ENCODE data around the gene C14orf132. TPM values are rescaled to one million over a fixed set of nuclear protein-coding genes. Genes with fewer than 3 reads are reported as not detected.

The C14orf132 gene
- total RNA-seq, 2 experiments from 2014 or later, result 1.6 to 2.3 TPM

DNA sequence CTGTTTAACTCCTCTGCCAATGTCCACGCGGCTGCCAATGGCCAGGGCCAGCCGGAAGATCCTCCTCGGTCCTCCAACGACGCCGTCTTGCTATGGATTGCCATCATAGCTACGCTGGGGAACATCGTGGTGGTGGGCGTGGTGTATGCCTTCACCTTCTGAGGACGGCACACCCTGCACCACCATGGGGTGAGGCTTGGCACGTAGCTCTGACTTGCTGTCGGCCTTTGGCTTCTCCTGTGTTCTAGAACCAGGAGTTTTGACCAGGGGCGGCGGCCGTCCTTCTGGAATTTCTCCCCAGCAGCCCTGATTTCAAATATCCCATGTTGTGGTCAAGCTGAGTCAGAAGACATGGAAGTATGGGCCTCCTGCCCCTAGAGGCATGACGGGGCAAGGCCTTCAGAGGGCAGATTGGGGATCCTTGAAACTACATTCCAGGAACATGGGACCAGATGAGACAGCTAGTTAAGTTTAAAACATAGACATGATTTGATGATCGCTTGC, 47.5 kb downstream of the C14orf132 start:
- ChIA-PET POLR2A (no interaction called here), CTCF (no interaction called here)
- no peak for ATAC-seq
- Mint-ChIP-seq H3K4me1 (ENCODE audit: low read depth) (no peaks in the 10 kb centered on the region), H3K27me3 (peaks cover 7% of the 10 kb centered on the region), H3K27ac (no peak overlapping the region), H3K4me3 (no peak overlapping the region), H3K9me3 (no peaks in the 10 kb centered on the region), H3K36me3 (ENCODE audit: low read depth) (no peaks in the 10 kb centered on the region)
- TF ChIP-seq, protein P1, sequence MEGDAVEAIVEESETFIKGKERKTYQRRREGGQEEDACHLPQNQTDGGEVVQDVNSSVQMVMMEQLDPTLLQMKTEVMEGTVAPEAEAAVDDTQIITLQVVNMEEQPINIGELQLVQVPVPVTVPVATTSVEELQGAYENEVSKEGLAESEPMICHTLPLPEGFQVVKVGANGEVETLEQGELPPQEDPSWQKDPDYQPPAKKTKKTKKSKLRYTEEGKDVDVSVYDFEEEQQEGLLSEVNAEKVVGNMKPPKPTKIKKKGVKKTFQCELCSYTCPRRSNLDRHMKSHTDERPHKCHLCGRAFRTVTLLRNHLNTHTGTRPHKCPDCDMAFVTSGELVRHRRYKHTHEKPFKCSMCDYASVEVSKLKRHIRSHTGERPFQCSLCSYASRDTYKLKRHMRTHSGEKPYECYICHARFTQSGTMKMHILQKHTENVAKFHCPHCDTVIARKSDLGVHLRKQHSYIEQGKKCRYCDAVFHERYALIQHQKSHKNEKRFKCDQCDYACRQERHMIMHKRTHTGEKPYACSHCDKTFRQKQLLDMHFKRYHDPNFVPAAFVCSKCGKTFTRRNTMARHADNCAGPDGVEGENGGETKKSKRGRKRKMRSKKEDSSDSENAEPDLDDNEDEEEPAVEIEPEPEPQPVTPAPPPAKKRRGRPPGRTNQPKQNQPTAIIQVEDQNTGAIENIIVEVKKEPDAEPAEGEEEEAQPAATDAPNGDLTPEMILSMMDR (IDR thresholded peaks at IDR 0.05), result no peak
- intact Hi-C loops (cut with micrococcal nuclease), result no loop called here
- no peak for DNase-seq

DNA sequence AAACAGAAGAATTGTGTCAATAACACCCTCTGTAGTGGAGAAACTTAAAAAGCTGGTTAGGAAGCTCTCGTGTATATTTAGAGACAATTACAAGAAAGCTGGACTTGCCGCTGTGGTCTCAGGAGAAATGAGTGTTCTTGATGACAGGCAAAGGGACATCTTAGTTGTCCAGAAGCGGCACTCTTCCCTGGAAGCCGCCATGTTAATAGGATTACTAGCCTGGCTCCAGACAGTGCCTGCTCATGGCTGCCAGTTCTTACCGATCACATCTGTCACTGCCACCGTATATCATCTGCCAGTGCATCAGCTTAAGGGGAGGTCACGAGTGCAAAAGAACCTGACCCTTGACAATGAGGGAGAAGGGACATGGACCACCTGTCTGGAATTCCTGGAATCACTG, 48.9 kb downstream of the C14orf132 start:
- H3K36me3 Mint-ChIP-seq (ENCODE audit: low read depth), result no peaks in the 10 kb centered on the region
- peaks cover 3% of the 10 kb centered on the region for H3K27me3 Mint-ChIP-seq
- no peak overlapping the region for H3K27ac Mint-ChIP-seq
- TF ChIP-seq, protein P1 (IDR thresholded peaks at IDR 0.05), result no peak
- no peak for ATAC-seq
- CTCF ChIA-PET, result no interaction called here
- no peak overlapping the region for H3K4me3 Mint-ChIP-seq
- DNase-seq, result no peak
- POLR2A ChIA-PET, result no interaction called here
- no peaks in the 10 kb centered on the region for H3K4me1 Mint-ChIP-seq (ENCODE audit: low read depth)
- intact Hi-C loops (cut with micrococcal nuclease), result no loop called here
- no peaks in the 10 kb centered on the region for H3K9me3 Mint-ChIP-seq

DNA sequence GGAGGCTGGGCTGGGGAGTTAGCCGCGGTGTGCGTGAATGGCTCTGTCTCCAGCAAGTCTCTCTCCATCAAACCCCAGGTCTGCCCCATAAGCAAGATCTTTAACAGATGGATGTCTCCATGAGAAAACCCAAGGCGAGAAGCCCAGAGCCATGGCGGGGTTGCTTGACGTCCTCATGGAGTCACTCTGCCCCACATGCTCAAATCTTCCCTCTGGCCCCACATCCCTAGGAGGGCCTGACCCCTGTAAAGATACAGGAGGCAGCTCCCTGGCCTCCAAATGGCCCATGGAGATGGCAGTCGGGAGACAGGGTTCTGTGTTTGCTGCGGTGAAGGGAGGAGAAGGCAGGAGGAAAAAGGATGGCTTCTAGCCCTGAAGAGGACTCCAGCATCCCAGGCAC, 49.3 kb downstream of the C14orf132 start:
- no peaks in the 10 kb centered on the region for H3K36me3 Mint-ChIP-seq (ENCODE audit: low read depth)
- H3K27ac Mint-ChIP-seq, result no peak overlapping the region
- no peak for ATAC-seq
- H3K4me1 Mint-ChIP-seq (ENCODE audit: low read depth), result no peaks in the 10 kb centered on the region
- no peak overlapping the region for H3K4me3 Mint-ChIP-seq
- H3K9me3 Mint-ChIP-seq, result no peaks in the 10 kb centered on the region
- TF ChIP-seq, protein P1 (IDR thresholded peaks at IDR 0.05), result no peak
- ChIA-PET POLR2A (no interaction called here), CTCF (no interaction called here)
- no peaks in the 10 kb centered on the region for H3K27me3 Mint-ChIP-seq
- intact Hi-C loops (cut with micrococcal nuclease), result no loop called here
- DNase-seq, result no peak

DNA sequence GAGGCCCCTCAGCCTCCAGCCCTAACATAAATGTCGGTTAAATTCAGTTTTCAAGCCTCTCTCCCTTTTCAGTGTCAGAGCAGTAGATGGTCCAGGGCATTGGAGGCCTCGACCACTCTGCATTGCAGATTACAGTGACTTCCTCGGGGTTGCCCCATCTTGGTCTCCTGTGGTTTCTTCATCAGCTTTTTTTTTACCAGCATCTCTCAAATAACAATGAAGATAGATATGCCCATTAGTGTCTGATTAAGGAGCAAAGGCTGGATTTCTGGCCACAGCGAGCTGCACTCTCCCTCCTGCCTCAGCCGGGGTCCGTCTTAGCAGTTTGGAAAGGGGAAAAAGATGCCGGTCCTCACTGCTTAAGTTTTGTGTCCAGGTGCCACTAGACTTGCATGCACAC, 49.7 kb downstream of the C14orf132 start:
- ChIA-PET POLR2A (no interaction called here), CTCF (interaction anchor here (1.1 kb wide), 1 partner anchor 186 kb away, joined by 3 read pairs; no protein-coding TSS in a partner anchor)
- H3K4me1 Mint-ChIP-seq (ENCODE audit: low read depth), result no peaks in the 10 kb centered on the region
- DNase-seq, result no peak
- H3K27me3 Mint-ChIP-seq, result no peaks in the 10 kb centered on the region
- no peak overlapping the region for H3K27ac Mint-ChIP-seq
- ATAC-seq, result no peak
- intact Hi-C loops (cut with micrococcal nuclease), result no loop called here
- no peaks in the 10 kb centered on the region for H3K36me3 Mint-ChIP-seq (ENCODE audit: low read depth)
- TF ChIP-seq, protein P1 (IDR thresholded peaks at IDR 0.05), result no peak
- H3K9me3 Mint-ChIP-seq, result no peaks in the 10 kb centered on the region
- no peak overlapping the region for H3K4me3 Mint-ChIP-seq

DNA sequence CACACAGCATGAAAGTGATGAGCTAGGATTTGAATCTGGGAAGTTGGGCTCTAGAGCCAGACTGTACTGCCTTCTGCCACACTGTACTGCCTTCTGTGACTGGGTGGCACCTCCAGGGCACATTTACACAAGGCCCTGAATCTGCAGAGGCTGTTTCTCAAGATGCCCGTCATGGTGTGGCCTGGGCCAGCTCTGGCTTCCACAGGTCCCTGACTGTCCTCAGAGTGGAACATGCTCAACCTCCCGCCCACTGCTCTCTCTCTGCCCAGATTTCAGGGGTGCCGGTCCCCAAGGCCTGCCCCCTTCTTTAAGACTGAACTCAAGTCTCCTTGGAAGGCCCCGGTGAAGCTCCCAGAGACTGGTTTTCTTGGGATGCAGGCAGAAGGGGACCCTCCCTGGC, 50.2 kb downstream of the C14orf132 start:
- ChIA-PET POLR2A (no interaction called here), CTCF (interaction anchor here (1.1 kb wide), 1 partner anchor 186 kb away, joined by 3 read pairs; no protein-coding TSS in a partner anchor)
- Mint-ChIP-seq H3K27ac (no peak overlapping the region), H3K4me3 (no peak overlapping the region), H3K9me3 (no peaks in the 10 kb centered on the region), H3K4me1 (ENCODE audit: low read depth) (no peaks in the 10 kb centered on the region), H3K27me3 (no peaks in the 10 kb centered on the region), H3K36me3 (ENCODE audit: low read depth) (no peaks in the 10 kb centered on the region)
- ATAC-seq (no peak), DNase-seq (no peak)
- TF ChIP-seq, protein P1 (IDR thresholded peaks at IDR 0.05), result no peak
- intact Hi-C loops (cut with micrococcal nuclease), result no loop called here
